ENCODE measurements around the gene SZRD1. TPM values are rescaled to one million over a fixed set of nuclear protein-coding genes. Genes with fewer than 3 reads are reported as not detected.

Gene SZRD1
- total RNA-seq, 4 donors from 2014 or later = 48.0 to 59.5 (median 58.0) TPM

- H3K27me3 ChIP-seq = no peaks in the 10 kb centered on the region
Observed at GRCh38 chr1:16367968-16368890, 1.2 kb downstream of the SZRD1 start.

GRCh38 chr1:16369821-16370220 lies 2.8 kb downstream of the SZRD1 start:
- no peaks in the 10 kb centered on the region for H3K36me3 ChIP-seq
- WGBS = 87% methylated on average over 4 of the region's 4 CpGs
- peaks cover 62% of the 10 kb centered on the region for H3K4me1 ChIP-seq
- H3K9me3 ChIP-seq = no peaks in the 10 kb centered on the region
- H3K27ac ChIP-seq = no peak overlapping the region
- no peaks in the 10 kb centered on the region for H3K27me3 ChIP-seq
- no peak overlapping the region for H3K4me3 ChIP-seq
- TF ChIP-seq POLR2AphosphoS5 (IDR thresholded peaks at IDR 0.05) = no peak
- no peak for TF ChIP-seq POLR2A (IDR thresholded peaks at IDR 0.05)
- no peak for TF ChIP-seq CTCF (IDR thresholded peaks at IDR 0.05)
- TF ChIP-seq EP300 (IDR thresholded peaks at IDR 0.05) = no peak
- no peak for DNase-seq (ENCODE audit: low spot score in 2 of 2)

More at GRCh38 chr1:16367968-16368890, 1.2 kb downstream of the SZRD1 start:
- TF ChIP-seq POLR2AphosphoS5 (IDR thresholded peaks at IDR 0.05) = no peak
- 3% methylated on average over 24 of the region's 24 CpGs for WGBS
- no peak for DNase-seq (ENCODE audit: low spot score in 2 of 2)
- H3K4me3 ChIP-seq = peak overlapping the region; percentile 91
- H3K9me3 ChIP-seq = no peaks in the 10 kb centered on the region
- peak overlapping the region; percentile 99 for H3K27ac ChIP-seq
- H3K36me3 ChIP-seq = no peaks in the 10 kb centered on the region
- H3K4me1 ChIP-seq = peaks cover 53% of the 10 kb centered on the region

- H3K4me3 ChIP-seq = no peak overlapping the region
- H3K27ac ChIP-seq = no peak overlapping the region
- peaks cover 72% of the 10 kb centered on the region for H3K4me1 ChIP-seq
- no peaks in the 10 kb centered on the region for H3K9me3 ChIP-seq
- H3K36me3 ChIP-seq = no peaks in the 10 kb centered on the region
- 89% methylated on average over 5 of the region's 5 CpGs for WGBS
- H3K27me3 ChIP-seq = no peaks in the 10 kb centered on the region
- DNase-seq (ENCODE audit: low spot score in 2 of 2) = no peak
- TF ChIP-seq POLR2AphosphoS5 (IDR thresholded peaks at IDR 0.05) (no peak), POLR2A (IDR thresholded peaks at IDR 0.05) (no peak), EP300 (IDR thresholded peaks at IDR 0.05) (no peak), CTCF (IDR thresholded peaks at IDR 0.05) (no peak)
Observed at GRCh38 chr1:16371725-16372124, 4.7 kb downstream of the SZRD1 start.

- Histone ChIP-seq H3K36me3 (no peaks in the 10 kb centered on the region), H3K27ac (no peak overlapping the region), H3K27me3 (no peaks in the 10 kb centered on the region), H3K4me3 (no peak overlapping the region), H3K9me3 (no peaks in the 10 kb centered on the region), H3K4me1 (peaks cover 76% of the 10 kb centered on the region)
- DNase-seq (ENCODE audit: low spot score in 2 of 2) = no peak
- TF ChIP-seq EP300 (IDR thresholded peaks at IDR 0.05) = no peak
- TF ChIP-seq POLR2A (IDR thresholded peaks at IDR 0.05) = no peak
- no peak for TF ChIP-seq CTCF (IDR thresholded peaks at IDR 0.05)
- no peak for TF ChIP-seq POLR2AphosphoS5 (IDR thresholded peaks at IDR 0.05)
- WGBS = 89% methylated on average over 3 of the region's 3 CpGs
Observed at GRCh38 chr1:16372535-16373285, 5.7 kb downstream of the SZRD1 start.

GRCh38 chr1:16374266-16374665 lies 7.2 kb downstream of the SZRD1 start:
- Histone ChIP-seq H3K36me3 (no peaks in the 10 kb centered on the region), H3K27ac (no peak overlapping the region), H3K4me1 (peaks cover 67% of the 10 kb centered on the region), H3K4me3 (no peak overlapping the region), H3K27me3 (no peaks in the 10 kb centered on the region), H3K9me3 (no peaks in the 10 kb centered on the region)
- WGBS = 67% methylated on average over 1 of the region's 3 CpGs
- TF ChIP-seq CTCF (IDR thresholded peaks at IDR 0.05) = no peak
- TF ChIP-seq POLR2A (IDR thresholded peaks at IDR 0.05) = no peak
- no peak for TF ChIP-seq EP300 (IDR thresholded peaks at IDR 0.05)
- TF ChIP-seq POLR2AphosphoS5 (IDR thresholded peaks at IDR 0.05) = no peak
- no peak for DNase-seq (ENCODE audit: low spot score in 2 of 2)

Measured in suprapubic skin (tissue), 4 donors.